ES-I3 (cell line): ENCODE data around the gene TMEM184B.
"Not testable (repeated sequence)": the region's sequence is repeated elsewhere in the genome, so short reads cannot be mapped to it uniquely, and the experiment has no call there.

Source experiments
- H3K36me3 ChIP-seq: 2 replicates; pipeline ENCODE4 v1.6.1; 2013; ENCODE audit warnings: mild to moderate bottlenecking, low read length, control low read depth, moderate library complexity; ENCODE audit not compliant: insufficient read depth
- H3K4me1 ChIP-seq: 2 replicates; pipeline ENCODE4 v1.6.1; 2013; ENCODE audit warnings: mild to moderate bottlenecking, control low read depth, low read length; ENCODE audit not compliant: insufficient read depth
- H3K9ac ChIP-seq: 2 replicates; pipeline ENCODE4 v1.6.1; 2013; ENCODE audit warnings: low read depth, mild to moderate bottlenecking, low read length, moderate library complexity
- H3K9me3 ChIP-seq: 2 replicates; pipeline ENCODE4 v1.6.1; 2013; ENCODE audit warnings: mild to moderate bottlenecking, low read length, moderate library complexity; ENCODE audit not compliant: control insufficient read depth, insufficient read depth

TMEM184B gene

DNA sequence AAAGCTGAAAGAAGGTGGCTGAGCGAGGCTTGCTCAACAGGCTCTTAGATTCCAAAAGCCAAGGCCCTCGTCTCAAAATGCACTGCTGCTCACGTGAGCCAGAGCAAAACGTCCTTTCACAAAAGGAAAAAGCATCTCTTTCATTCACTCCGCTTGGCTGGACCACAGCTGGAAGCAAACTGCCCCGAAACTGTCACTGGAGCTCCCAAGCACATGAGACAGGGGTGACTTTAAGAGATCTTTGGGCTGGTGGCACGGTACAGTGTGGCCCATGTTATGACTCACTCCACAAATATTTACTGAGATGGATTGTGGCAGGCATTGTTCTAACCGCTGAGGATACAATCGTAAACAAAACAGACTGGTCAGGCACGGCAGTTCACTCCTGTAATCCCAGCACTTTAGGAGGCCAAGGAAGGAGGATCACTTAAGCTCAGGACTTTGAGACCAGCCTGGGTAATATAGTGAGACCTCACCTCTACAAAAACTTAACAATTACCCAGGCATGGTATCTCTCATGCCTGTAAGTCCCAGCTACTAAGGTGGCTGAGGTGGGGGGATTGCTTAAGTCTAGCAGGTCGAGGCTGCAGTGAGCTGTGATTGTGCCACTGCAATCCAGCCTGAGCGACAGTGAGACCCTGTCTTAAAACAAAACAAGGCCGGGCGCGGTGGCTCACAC is 94.7 kb downstream of the TMEM184B start:
- Histone ChIP-seq H3K36me3 (no peaks in the 10 kb centered on the region), H3K9ac (no peak overlapping the region), H3K9me3 (no peaks in the 10 kb centered on the region), H3K4me1 (peaks cover 21% of the 10 kb centered on the region)

DNA sequence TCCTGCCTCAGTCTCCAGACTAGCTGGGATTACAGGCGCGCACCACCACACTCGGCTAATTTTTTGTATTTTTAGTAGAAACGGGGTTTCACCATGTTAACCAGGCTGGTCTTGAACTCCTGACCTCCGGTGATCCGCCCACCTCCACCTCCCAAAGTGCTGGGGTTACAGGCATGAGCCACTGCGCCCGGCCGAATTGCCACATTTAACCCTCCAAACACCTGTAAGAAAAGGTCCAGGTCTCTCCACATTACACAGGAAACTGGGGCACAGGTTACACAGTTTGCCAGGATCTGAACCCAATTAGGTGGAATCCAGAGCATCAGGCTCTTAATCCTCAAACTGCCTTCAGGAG is 95.3 kb downstream of the TMEM184B start:
- H3K36me3 ChIP-seq, H3K9ac ChIP-seq, H3K9me3 ChIP-seq: not testable (repeated sequence)
- peaks cover 21% of the 10 kb centered on the region for H3K4me1 ChIP-seq

DNA sequence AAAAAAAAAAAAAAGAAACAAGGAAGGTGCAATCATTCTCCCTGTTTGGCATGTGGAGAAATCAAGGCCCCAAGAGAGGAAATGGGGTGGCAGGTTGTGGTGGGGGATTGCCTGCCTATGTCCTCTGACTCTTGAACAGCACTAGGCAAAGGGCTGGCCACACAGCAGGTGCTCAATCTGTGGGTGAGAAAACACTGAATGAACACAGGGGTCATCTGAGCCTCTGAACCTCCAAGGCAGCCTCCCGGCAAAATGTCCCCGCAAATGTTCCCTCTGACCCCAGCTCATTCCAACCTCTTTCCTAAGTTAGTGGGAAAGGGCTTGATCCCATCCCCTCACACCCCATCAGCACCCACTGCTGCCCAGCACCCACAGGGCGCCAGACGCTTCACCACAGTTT is 95.8 kb downstream of the TMEM184B start:
- no peak overlapping the region for H3K9ac ChIP-seq
- H3K36me3 ChIP-seq, result no peaks in the 10 kb centered on the region
- peaks cover 21% of the 10 kb centered on the region for H3K4me1 ChIP-seq
- H3K9me3 ChIP-seq, result no peaks in the 10 kb centered on the region

DNA sequence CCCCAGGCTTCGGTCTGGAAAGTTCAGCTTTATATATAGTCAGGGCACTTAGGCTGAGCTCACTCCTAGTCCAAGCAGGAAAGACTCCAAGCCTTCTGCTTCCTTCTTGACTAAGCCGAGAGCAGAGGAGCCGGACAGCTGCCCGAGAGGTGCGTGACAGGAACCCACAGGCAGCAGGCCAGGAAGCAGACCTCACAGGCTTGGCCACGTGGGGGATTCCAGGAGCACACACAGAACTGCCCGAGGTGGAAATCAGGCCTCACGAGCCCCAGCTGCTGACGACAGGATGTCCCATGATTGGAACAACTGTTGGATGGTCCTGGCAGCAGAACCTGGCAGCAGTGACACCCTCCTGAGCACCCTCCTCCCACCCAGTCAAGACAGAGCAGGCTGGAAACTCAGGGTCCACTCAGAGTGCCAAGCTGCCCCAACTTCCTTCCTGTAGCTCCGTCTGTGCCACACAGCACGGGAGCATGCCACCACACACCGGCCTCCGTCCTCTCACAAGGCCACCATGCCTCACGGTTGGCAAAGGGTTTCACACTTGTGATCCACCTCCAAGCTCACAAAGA is 96.6 kb downstream of the TMEM184B start:
- Histone ChIP-seq H3K9me3 (no peaks in the 10 kb centered on the region), H3K9ac (no peak overlapping the region), H3K4me1 (peaks cover 21% of the 10 kb centered on the region), H3K36me3 (no peaks in the 10 kb centered on the region)

DNA sequence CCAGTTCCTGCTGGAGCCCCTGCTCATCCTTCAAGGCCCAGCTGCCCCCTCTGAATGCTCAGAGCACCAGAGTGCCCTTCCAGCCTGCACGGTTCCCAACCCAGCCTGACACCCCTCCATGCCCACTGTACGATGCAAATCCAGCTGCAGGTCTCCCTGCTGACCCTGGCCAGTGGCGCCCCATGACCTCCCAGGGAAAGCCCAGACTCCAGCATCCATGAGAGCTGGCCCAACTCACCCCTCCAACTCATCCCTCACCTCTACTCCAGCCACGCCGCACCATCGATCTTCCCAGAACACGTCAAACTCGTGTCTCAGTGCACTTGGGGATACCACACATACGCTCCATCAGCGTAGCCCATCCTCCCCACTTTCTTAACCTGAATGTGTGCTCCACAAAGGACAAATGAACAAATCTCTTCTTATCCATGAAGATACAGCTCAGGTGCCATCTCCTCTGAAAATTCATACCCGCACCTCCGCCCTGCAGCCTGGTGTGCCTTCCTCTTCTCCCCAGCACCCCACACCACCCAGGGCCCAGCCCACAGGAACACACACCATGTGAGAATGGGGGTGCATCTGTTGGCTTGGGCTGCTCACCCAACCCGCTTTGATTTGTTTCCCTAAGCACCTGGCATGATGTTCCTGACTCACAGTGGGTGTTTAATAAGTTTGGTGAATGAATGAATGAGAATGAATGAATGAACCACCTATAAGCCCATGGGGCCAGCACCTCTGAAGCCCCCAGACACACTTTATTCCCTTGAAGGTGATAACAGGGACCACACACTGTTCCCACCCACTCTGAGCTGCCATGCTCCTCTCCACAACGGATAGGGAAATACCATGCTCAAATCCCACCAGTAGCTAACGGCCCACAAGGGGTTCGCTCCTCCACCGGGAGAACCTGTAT is 97.3 kb downstream of the TMEM184B start:
- Histone ChIP-seq H3K9me3 (no peaks in the 10 kb centered on the region), H3K9ac (no peak overlapping the region), H3K36me3 (no peaks in the 10 kb centered on the region), H3K4me1 (peaks cover 15% of the 10 kb centered on the region)

DNA sequence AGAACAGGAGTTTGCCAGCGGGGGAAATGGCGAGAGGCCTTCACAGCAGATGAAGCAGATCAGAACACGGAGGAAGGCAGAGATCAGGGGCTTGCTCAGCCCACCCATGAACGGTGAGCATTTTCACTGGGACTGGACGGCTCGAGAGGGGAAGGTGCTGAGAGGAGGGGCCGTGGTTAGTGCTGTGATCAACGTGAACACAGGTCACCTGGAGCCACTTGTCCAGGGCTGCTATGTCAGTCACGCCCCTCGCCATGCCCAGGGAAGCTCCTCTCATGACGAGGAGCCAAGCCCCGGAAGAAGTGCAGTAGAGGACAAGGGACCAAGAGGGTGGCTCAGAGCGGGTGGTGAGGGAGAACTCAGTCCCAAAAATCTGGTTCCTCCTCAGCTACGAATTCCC is 98.2 kb downstream of the TMEM184B start:
- peaks cover 7% of the 10 kb centered on the region for H3K4me1 ChIP-seq

DNA sequence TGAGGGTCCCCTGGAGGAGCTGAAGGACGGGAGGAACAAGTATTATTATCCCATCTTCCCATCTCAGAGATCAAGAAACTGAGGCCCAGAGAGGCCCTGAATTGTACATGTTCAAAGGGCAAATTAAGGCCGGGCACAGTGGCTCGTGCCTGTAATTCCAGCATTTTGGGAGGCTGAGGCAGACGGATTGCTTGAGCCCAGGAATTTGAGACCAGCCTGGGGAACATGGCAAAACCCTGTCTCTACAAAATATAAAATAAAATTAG is 99.2 kb downstream of the TMEM184B start:
- peaks cover 7% of the 10 kb centered on the region for H3K4me1 ChIP-seq
- no peak overlapping the region for H3K9ac ChIP-seq
- no peaks in the 10 kb centered on the region for H3K36me3 ChIP-seq
- no peaks in the 10 kb centered on the region for H3K9me3 ChIP-seq

More for the DNA sequence above, 98.2 kb downstream of the TMEM184B start:
- Histone ChIP-seq H3K9me3 (no peaks in the 10 kb centered on the region), H3K36me3 (no peaks in the 10 kb centered on the region), H3K9ac (no peak overlapping the region)

DNA sequence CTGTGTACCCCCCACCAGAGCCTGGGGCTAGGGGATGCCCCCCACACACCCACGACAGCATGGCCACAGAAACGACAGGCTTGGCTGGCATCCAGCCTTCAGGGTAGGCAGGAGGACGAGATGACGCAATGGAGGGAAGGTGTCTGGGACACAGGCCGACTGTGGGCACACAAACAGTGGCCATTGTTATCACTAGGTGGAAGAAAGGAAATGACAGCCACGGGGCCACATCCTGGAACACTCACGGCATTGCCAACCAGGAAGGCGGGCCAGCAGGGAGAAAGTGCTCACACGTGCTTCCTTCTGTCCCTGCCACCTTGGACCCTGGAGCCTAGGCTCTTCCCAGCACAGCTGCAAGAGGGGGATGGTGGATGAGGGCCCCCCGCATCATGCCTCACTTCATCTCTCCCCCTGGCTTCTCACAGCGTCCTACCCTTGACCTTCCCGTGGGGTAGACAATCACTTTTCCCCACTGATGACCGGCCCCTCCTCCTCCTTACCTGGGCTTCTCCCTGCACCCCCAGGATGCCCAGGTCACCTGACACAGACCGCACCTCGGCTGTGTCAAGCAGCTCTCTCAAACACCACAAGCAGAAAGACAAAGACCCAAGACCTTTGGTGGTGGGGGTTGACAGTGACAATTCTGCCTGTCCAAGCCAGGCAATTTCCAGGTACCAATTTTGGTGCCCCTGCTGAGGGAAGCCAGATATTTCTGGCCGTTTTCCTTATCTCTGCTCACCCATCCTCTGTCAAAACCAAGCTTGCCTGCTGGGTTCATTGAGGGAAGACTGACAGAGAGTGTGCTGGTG is 99.8 kb downstream of the TMEM184B start:
- Histone ChIP-seq H3K4me1 (peaks cover 5% of the 10 kb centered on the region), H3K36me3 (no peaks in the 10 kb centered on the region), H3K9me3 (no peaks in the 10 kb centered on the region), H3K9ac (no peak overlapping the region)

DNA sequence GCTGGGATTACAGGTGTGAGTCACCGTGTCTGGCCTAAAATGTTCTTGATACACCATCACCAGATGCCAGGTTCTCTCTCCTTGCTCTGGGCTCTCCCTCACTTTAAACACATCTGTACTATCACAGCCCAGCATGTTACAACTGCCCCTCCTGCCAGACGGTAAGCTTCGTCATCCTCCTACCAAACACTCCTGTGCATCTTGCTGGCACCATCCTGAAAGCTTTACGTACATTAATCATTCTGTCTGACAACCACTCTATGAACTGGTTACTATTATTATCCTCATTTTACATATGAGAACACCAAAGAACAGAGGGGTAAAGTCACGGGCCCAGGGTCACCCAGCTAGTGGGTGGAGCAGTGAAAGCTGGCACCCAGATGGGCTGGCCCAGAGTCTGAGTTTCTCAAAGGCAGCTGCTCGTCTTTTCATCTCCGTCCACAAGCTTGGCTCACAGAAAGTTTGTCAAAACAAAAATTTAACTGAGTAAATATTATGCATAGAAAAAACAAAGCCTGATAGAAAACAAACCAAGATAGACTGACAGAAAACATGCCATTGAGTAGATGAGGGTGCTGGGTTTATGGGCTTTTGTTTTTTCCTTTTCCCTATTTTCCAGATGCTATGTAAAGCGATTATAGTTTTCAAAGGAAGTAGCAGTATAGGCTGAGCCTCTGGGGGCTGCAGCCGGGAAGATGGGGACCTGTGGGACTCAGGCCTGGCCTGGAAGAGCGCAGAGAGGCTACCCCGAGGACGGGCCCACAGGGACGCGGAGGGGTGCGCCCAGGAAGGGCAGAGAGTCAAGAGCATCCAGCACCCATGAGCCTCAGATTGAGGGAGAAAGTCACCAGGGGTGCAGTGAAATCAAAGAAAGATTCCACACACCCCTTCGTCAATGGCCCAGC is 100.6 kb downstream of the TMEM184B start:
- no peak overlapping the region for H3K9ac ChIP-seq
- H3K9me3 ChIP-seq, result no peaks in the 10 kb centered on the region
- H3K4me1 ChIP-seq, result no peaks in the 10 kb centered on the region
- H3K36me3 ChIP-seq, result no peaks in the 10 kb centered on the region

DNA sequence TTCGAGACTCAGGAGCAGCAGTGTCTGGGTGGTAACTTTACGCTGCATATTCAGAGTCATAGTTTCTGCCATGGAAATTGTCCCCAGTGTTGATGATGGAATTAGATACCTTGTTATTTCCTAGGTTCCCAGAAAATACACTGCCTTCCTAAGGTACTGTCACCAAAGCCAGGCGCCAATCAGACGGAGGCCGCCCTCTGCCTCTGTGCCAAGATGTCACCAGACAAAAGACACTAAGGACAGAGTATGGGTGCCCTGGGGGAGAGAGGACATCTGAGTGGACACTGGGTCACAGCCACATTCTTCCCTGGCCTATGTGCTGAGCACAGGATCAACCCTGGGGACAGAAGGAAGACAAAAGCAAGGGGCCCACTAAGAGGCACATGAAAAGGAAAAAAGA is 102.3 kb downstream of the TMEM184B start:
- no peaks in the 10 kb centered on the region for H3K36me3 ChIP-seq
- no peak overlapping the region for H3K9ac ChIP-seq
- H3K4me1 ChIP-seq, result no peaks in the 10 kb centered on the region
- no peaks in the 10 kb centered on the region for H3K9me3 ChIP-seq
